CD14-positive monocyte (primary cell): Measurements from ENCODE around the gene RMND5A. TPM values are rescaled to one million over a fixed set of nuclear protein-coding genes. Genes with fewer than 3 reads are reported as not detected.

Source experiments
- DNase-seq, 3 donors: peaks; one replicate each; pipeline ENCODE4 v3.0.0-alpha.2; 2011 to 2022
- H2AFZ ChIP-seq: 2 replicates; pipeline ENCODE4 v1.6.0; 2012; ENCODE audit warnings: mild to moderate bottlenecking, low read depth, low read length, inconsistent platforms; ENCODE audit not compliant: insufficient read depth, poor library complexity, severe bottlenecking
- H3K27ac ChIP-seq, 2 donors: 1 replicate in 1 of 2; 2 replicates in 1 of 2; pipeline ENCODE4 v1.5.1; 2012 to 2013; ENCODE audit warnings: low read length in 2 of 2, control low read depth in 1 of 2, inconsistent platforms in 1 of 2, low read depth in 1 of 2, mild to moderate bottlenecking in 1 of 2
- H3K27me3 ChIP-seq, 2 donors: one replicate each; pipeline versions ENCODE4 v1.6.0 to v1.6.1; 2011 to 2013; ENCODE audit warnings: low read length in 2 of 2; ENCODE audit not compliant: control insufficient read depth in 2 of 2, insufficient read depth in 2 of 2
- H3K36me3 ChIP-seq, 2 donors: replicated peaks in 1 of 2; 1 replicate in 1 of 2; 2 replicates in 1 of 2; pipeline versions ENCODE4 v1.5.1 to v1.6.1; 2012 to 2013; ENCODE audit warnings: low read length in 2 of 2, control low read depth in 1 of 2, inconsistent platforms in 1 of 2, mild to moderate bottlenecking in 1 of 2; ENCODE audit not compliant: insufficient read depth in 2 of 2, control insufficient read depth in 1 of 2
- H3K4me1 ChIP-seq, 2 donors: 1 replicate in 1 of 2; 2 replicates in 1 of 2; pipeline versions ENCODE4 v1.5.1 to v1.6.1; 2012 to 2013; ENCODE audit warnings: low read length in 2 of 2, control low read depth in 1 of 2, inconsistent platforms in 1 of 2, mild to moderate bottlenecking in 1 of 2, moderate library complexity in 1 of 2; ENCODE audit not compliant: insufficient read depth in 2 of 2, control insufficient read depth in 1 of 2
- H3K4me2 ChIP-seq: replicated peaks from 2 replicates; pipeline ENCODE3; 2012; ENCODE audit warnings: low read length, moderate library complexity, mild to moderate bottlenecking; ENCODE audit not compliant: poor library complexity, severe bottlenecking; ENCODE audit errors: extremely low read depth
- H3K4me3 ChIP-seq, 3 experiments: fragments of 200-600 bp in 1 of 3; sonication (generic) in 1 of 3; replicated peaks in 1 of 3; 1 replicate in 2 of 3; 2 replicates in 1 of 3; pipeline ENCODE4 v1.5.1; 2011 to 2013; ENCODE audit warnings: low read length in 3 of 3, mild to moderate bottlenecking in 3 of 3, control low read depth in 2 of 3, low read depth in 2 of 3, inconsistent platforms in 1 of 3, moderate library complexity in 1 of 3
- H3K79me2 ChIP-seq: 2 replicates; pipeline ENCODE4 v1.6.0; 2012; ENCODE audit warnings: mild to moderate bottlenecking, control low read depth, inconsistent platforms, low read length, moderate library complexity; ENCODE audit not compliant: insufficient read depth
- H3K9ac ChIP-seq: 2 replicates; pipeline ENCODE4 v1.6.0; 2017; ENCODE audit warnings: low read length, mild to moderate bottlenecking; ENCODE audit not compliant: insufficient read depth, poor library complexity, severe bottlenecking
- H3K9me3 ChIP-seq, 2 donors: replicated peaks in 1 of 2; 1 replicate in 1 of 2; 2 replicates in 1 of 2; pipeline versions ENCODE4 v1.5.1 to v1.6.1; 2012 to 2013; ENCODE audit warnings: low read length in 2 of 2, control low read depth in 1 of 2; ENCODE audit not compliant: control insufficient read depth in 1 of 2, insufficient read depth in 1 of 2
- H4K20me1 ChIP-seq: 2 replicates; pipeline ENCODE4 v1.6.0; 2012; ENCODE audit warnings: mild to moderate bottlenecking, low read length, control low read depth, moderate library complexity; ENCODE audit not compliant: insufficient read depth
- H3K27ac Mint-ChIP-seq, 7 donors: one replicate each; pipeline ENCODE4 v1.8.0; 2020; ENCODE audit warnings: mild to moderate bottlenecking in 7 of 7, mixed read lengths in 7 of 7, moderate library complexity in 6 of 7, inconsistent platforms in 2 of 7
- H3K27me3 Mint-ChIP-seq, 3 donors: one replicate each; pipeline ENCODE4 v1.8.0; 2021 to 2022; ENCODE audit warnings: low read depth in 3 of 3, mild to moderate bottlenecking in 3 of 3, mixed read lengths in 3 of 3, moderate library complexity in 3 of 3, inconsistent platforms in 1 of 3
- H3K36me3 Mint-ChIP-seq, 2 donors: one replicate each; pipeline ENCODE4 v1.8.0; 2020; ENCODE audit warnings: mixed read lengths in 2 of 2, inconsistent platforms in 1 of 2, mild to moderate bottlenecking in 1 of 2
- H3K4me1 Mint-ChIP-seq: one replicate; pipeline ENCODE4 v1.8.0; 2020; ENCODE audit warnings: mild to moderate bottlenecking, mixed read lengths
- H3K4me3 Mint-ChIP-seq, 2 donors: one replicate each; pipeline ENCODE4 v1.8.0; 2020; ENCODE audit warnings: mild to moderate bottlenecking in 2 of 2, mixed read lengths in 2 of 2, moderate library complexity in 1 of 2
- H3K9me3 Mint-ChIP-seq, 7 donors: one replicate each; pipeline ENCODE4 v1.8.0; 2020 to 2022; ENCODE audit warnings: mixed read lengths in 7 of 7, mild to moderate bottlenecking in 6 of 7, moderate library complexity in 6 of 7, inconsistent platforms in 2 of 7
- CTCF ChIP-seq: fragments of 200-600 bp; IDR thresholded peaks from one replicate; pipeline ENCODE4 v1.8.0; 2022; ENCODE audit warnings: antibody characterized with exemption, mild to moderate bottlenecking
- WGBS: methylation state at CpG from one replicate; pipeline ENCODE4 v1.1.5; 2013; ENCODE audit warnings: missing lambda C conversion rate; ENCODE audit not compliant: insufficient coverage; 5-methylcytosine and 5-hydroxymethylcytosine counted together
- intact Hi-C, 2 donors: fragments of 100-400 bp; cut with micrococcal nuclease; formaldehyde crosslinking; loops; one replicate each; pipeline versions ENCODE4 v1.15.0 to v1.15.1; 2023
- polyA plus RNA-seq, 3 donors: library from polyadenylated mRNA; depleted of rRNA in 1 of 3; unstranded in 2 of 3; stranded (reverse) in 1 of 3; fragments of 300-500 nt in 2 of 3; fragments of >200 nt in 1 of 3; fragmentation: Illumina TruSeq in 2 of 3; gene quantifications; 1 replicate in 2 of 3; 2 replicates in 1 of 3; pipeline ENCODE4 v1.2.3, GENCODE V29; 2012 to 2021

Gene RMND5A
- polyA plus RNA-seq, 3 donors: 18.5 to 20.3 (median 18.9) TPM

GRCh38 chr2:86672027-86672545 lies 48.0 kb upstream of the RMND5A start:
- Histone ChIP-seq H3K9ac (no peak overlapping the region), H3K9me3 (no peaks in the 10 kb centered on the region), H3K36me3 (no peaks in the 10 kb centered on the region), H2AFZ (no peak overlapping the region), H3K27ac (no peak overlapping the region), H3K4me3 (no peak overlapping the region), H3K79me2 (no peaks in the 10 kb centered on the region), H4K20me1 (no peaks in the 10 kb centered on the region), H3K4me1 (no peaks in the 10 kb centered on the region), H3K4me2 (no peak overlapping the region), H3K27me3 (no peaks in the 10 kb centered on the region)
- no peaks in the 10 kb centered on the region for H3K4me1 Mint-ChIP-seq
- DNase-seq: no peak
- H3K36me3 Mint-ChIP-seq: no peaks in the 10 kb centered on the region
- no peak for TF ChIP-seq CTCF
- no peak overlapping the region for H3K4me3 Mint-ChIP-seq
- H3K27me3 Mint-ChIP-seq: peaks cover 0 to 2% (median 0%) of the 10 kb centered on the region in 3 donors
- intact Hi-C loops: no loop called here
- no CpG with 5 or more reads among the region's 3 CpGs for WGBS
- H3K9me3 Mint-ChIP-seq: peaks cover 1 to 9% (median 4%) of the 10 kb centered on the region in 7 donors
- no peak overlapping the region for H3K27ac Mint-ChIP-seq

- no peaks in the 10 kb centered on the region for H3K36me3 Mint-ChIP-seq
- peaks cover 0 to 3% (median 0%) of the 10 kb centered on the region in 3 donors for H3K27me3 Mint-ChIP-seq
- no peak overlapping the region for H3K27ac Mint-ChIP-seq
- H3K9ac ChIP-seq: no peak overlapping the region
- H3K4me2 ChIP-seq: no peak overlapping the region
- H3K36me3 ChIP-seq: no peaks in the 10 kb centered on the region
- no peak for DNase-seq
- H3K4me3 ChIP-seq: no peak overlapping the region
- no peaks in the 10 kb centered on the region for H3K79me2 ChIP-seq
- H4K20me1 ChIP-seq: no peaks in the 10 kb centered on the region
- peaks cover 0 to 5% (median 2%) of the 10 kb centered on the region in 7 donors for H3K9me3 Mint-ChIP-seq
- no peak overlapping the region for H3K4me3 Mint-ChIP-seq
- 100% methylated on average over 1 of the region's 1 CpG for WGBS
- H3K9me3 ChIP-seq: no peaks in the 10 kb centered on the region
- no peak overlapping the region for H2AFZ ChIP-seq
- TF ChIP-seq CTCF: no peak
- no peaks in the 10 kb centered on the region for H3K4me1 Mint-ChIP-seq
- intact Hi-C loops: no loop called here
- no peak overlapping the region for H3K27ac ChIP-seq
- H3K27me3 ChIP-seq: no peaks in the 10 kb centered on the region
- H3K4me1 ChIP-seq: no peaks in the 10 kb centered on the region
These were observed 47.1 kb upstream of the RMND5A start for GRCh38 chr2:86673011-86673410.
